NK-92 treated with Interleukin-12 subunit alpha and Interleukin-12 subunit beta, amount 100 ng/mL, for 24 hours (cell line): Measurements from ENCODE around the gene ABR.

Experiments used
- DNase-seq: peaks from one replicate; lab custom pipeline; 2025; lab: John Stamatoyannopoulos, UW

The ABR gene

DNA sequence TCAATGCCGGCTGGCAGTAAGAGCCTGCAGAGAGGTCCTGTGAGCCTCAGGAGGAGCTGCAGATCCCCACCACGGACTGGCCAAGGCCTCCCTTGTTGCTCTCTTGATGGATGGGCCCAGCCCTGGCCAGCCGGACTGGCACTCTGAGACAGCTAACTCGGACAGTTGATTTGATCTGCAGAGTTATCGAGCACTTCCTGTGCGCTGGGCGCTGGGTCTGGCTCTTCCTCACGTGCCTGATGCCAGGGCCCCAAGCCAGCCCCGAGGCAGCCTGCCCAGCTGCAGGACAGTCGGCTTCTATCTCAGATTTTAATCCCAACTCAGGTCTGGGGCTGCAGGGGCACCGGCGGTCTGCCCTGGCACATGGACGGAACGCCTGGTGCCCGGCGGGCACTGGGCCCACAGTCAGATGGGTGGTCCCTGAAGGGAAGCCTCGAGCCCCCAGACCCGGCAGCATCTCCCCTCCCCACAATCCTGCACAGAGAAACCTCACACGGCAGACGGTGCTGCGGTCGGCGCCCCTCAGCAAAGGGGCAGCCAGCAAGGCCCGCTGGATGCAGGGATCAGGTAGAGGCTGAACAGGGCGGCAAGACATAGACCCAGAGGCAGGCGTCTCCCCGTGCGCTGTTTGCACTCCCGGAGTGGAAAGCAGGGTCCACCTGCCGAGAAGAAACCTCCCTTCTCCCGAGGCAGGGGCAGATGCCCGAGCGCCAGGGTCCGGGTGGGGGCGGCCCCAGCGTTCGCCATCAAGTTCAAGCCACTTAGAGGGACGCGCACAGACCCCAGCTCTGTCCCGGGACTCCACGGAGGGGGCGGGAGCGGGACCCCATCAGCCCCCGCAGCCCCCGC, 148.9 kb downstream of the ABR start:
- DNase-seq = no peak

DNA sequence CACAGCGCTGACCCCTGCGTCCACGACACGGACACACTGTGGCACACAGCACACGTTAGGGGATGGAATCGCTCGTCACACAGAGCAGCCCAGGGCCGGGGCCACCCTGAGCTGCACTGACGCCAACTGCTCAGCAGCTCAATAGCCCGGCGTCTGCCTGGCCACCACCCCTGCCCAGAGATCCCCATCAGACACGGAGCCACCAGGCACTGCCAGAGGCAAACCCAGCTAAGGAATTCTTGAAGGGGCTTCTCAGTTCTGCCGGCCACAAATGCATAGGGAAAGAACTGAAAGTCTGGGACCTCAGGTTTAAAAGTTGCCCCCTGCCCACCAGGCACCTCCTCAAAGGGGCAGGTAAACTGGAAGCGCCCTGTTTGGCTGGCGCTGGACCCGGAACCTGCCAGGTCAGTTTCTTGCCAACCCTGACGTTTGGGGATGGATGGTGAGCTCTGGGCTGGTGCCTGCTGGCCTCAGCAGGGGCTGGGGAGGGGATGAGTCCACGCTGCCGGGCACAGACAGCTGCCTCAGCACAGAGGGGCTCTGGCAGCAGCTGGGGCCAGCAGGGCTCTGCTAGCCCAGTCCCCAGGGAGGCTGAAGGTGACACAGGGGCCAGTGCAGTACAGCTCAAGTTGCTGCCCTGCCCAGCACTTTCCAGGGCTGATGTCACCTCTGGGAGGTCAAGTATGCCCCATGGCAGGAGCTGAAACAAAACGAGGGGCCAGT, 149.7 kb downstream of the ABR start:
- no peak for DNase-seq

GRCh38 chr17:1029196-1029921, 150.4 kb downstream of the ABR start:
- DNase-seq = no peak

GRCh38 chr17:1027044-1027443, 152.7 kb downstream of the ABR start:
- DNase-seq = no peak

DNA sequence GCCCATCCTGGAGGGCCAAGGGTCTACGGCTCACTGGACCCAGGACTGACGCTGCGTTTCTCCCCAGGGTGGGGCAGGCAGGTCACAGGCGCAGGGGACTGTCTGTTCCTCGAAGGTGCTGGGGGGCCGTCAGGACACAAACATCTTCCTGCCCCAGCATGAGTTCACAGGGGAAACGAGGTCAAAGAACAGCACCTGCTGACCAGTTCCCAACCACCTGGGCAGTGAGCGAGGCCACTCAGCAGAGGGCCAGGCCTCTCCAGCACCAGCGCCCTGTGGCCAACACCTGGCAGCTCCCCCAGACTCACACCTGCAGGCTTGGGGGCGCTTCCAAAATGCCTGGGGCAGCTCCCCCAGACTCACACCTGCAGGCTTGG, 153.2 kb downstream of the ABR start:
- DNase-seq = no peak

- DNase-seq = no peak
Measured at GRCh38 chr17:1025733-1026598, 153.8 kb downstream of the ABR start.

DNA sequence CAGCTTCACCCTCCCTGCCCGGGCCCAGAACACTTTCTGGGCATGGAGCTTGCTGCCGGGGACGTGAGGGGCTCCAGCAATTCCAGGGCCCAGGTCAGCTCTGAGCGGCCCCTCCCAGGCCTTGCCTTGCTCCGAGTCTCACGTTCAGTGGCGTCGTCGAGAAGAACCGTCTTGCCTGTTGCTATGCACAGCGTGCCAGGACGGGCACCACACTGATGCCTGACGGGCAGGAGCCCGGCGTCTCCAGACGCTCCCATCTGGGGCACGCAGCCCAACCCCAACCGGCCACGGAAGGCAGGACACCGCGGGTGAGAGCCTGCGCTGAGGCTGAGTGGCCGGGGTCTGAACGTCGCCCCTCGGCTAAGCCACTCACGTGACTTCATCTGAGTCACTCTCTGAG, 155.7 kb downstream of the ABR start:
- no peak for DNase-seq

- no peak for DNase-seq
Measured at GRCh38 chr17:1022278-1023024, 157.3 kb downstream of the ABR start.

GRCh38 chr17:1021147-1021546, 158.6 kb downstream of the ABR start:
- DNase-seq = no peak

DNA sequence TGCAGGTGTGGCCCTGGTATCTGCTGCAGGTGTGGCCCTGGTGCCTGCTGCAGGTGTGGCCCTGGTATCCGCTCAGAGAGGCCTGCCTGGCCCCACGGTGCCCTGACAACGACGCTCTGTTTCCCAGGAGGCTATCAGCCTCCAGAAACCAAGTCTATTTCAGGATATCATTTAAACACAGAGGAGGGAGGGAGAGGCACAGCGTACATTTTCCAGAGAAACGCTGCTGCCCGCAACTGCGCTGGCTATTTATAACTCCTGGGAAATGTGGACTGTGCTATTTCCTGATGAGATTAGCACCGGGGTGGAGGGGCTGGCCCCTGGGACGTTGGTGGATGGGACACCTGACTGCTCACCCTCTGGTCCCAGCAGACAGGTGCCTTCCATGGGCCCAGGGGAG, 160.3 kb downstream of the ABR start:
- no peak for DNase-seq

GRCh38 chr17:1018547-1018946, 161.2 kb downstream of the ABR start:
- DNase-seq = no peak

GRCh38 chr17:1013729-1014090, 166.1 kb downstream of the ABR start:
- no peak for DNase-seq

- no peak for DNase-seq
Measured at GRCh38 chr17:1012823-1013728, 166.7 kb downstream of the ABR start.

DNA sequence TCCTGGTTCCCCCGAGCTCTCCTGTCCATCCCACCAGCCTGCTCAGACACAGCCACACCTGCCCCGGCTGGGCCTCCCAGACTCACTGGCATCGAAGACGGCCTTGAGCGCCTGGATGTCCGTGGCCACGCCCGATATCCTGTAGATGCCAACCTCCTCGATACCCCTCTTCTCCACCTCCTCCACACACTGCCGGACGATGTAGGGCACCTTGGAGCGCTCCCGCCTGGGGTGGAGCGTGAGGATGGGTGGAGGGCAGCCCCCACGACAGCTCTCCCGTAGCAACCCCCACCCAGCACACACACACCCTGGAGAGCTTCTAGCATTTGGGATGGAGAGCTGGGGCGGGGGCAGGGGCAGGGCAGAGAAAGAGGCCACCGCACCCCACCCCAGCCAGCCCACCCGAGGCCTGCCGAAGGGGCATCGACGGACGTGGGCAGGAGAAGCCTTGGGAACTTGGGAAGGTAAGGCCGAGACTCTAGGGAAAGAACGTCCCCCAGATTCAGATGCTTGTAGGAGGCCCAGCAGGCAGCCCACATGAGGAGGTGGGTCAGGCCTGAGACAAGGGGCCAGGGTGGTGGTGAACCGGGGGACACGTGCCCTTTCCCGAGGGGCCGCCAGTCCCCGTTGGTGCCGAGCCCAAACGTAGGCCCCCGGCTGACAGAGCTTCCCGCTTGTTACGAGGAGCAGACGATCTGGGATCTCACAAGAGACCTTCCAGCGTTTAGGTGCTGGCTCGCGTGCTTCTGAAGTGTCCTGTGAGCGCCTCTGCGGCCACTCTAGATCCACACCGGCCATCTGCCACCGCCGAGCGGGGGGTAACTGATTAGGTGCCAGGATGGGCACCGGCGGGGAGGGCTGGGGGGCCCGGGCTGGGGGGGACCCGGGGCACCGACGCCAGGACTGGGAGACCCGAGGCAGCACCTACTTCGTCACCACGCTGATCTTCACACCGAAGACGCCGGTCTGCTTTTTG, 167.7 kb downstream of the ABR start:
- no peak for DNase-seq

DNA sequence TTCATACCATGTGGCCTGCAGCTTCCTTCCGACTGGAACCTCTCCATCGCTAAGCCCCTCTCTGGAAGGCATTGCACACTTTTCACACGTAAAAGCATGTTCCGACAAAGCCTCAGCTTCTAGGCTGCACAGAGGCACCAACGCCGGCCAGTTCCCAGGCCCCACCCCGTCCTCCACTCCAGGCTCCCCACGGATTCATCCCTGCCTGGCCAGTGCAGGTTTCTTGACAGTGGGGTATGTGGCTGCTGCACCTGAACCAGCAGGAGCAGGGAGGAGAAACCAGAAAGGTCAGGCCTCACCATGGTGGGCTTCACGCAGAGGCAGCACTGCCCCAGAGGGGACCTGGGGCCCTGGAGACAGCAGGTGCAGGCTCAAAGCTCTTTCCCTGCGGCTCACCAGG, 168.6 kb downstream of the ABR start:
- no peak for DNase-seq

DNA sequence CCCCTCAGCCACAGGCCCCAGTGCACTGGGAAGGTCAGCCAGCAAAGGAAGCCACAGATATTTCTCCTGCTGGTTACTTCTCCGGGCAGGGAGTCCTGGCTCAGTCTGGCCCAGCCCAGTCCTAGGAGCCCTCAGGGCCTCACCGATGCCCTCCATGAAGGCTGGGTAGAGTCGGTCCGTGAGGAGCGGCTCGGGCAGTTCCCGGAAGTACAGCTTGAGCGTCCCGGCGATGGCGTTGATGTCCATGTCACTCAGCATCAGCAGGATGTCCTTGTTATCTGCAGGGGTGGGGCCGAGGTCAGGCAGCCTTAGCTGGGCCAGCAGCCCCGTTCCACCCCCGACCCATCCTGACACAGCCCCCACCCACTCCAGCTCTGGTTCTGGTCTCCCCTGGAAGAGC, 169.2 kb downstream of the ABR start:
- no peak for DNase-seq

DNA sequence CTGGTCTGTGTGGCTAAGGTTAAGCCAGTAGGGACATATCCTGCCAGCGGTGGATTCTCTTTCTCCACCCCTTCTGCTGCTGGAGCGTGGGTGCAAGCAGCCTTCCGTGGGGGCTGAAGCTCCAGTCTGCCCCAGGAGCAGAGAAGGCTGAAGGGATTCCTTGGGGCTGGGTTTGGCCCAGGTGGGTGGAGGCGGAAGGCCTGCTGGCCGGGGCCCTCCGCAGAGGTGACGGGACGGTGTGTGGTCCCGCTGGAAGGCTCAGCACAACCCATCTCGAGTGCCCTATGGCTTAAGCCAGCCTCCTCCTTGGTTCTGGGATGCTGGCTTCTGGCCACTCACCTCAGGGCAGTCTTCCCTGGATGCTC, 169.7 kb downstream of the ABR start:
- DNase-seq = no peak

- DNase-seq = no peak
Measured at GRCh38 chr17:1009229-1010085, 170.3 kb downstream of the ABR start.
